HCT116 (cell line): Measurements from ENCODE around the gene IYD. TPM values are rescaled to one million over a fixed set of nuclear protein-coding genes. Genes with fewer than 3 reads are reported as not detected.

Source experiments
- ATAC-seq: fragments of 200-7000 bp; cut with Tn5 transposase; 2 replicates; pipeline ENCODE4 v1.9.1; 2020; ENCODE audit warnings: mild to moderate bottlenecking, moderate library complexity
- BruUV-seq: library from RNA; stranded (reverse); fragments of 400-500 nt; replicated peaks from 2 replicates; lab custom pipeline; 2021; lab: Mats Ljungman, UMichigan
- CTCF ChIA-PET: fragments of 300-600 bp; sonication (Branson Sonifier 250); formaldehyde crosslinking; loops from one replicate; lab custom pipeline; 2021; ENCODE audit warnings: antibody characterized with exemption; lab: Charles Lee
- POLR2A ChIA-PET: fragments of 300-600, 350-600 bp; sonication (Branson Sonifier 250); formaldehyde crosslinking; loops from one replicate; lab custom pipeline; 2021; ENCODE audit warnings: antibody characterized with exemption; lab: Charles Lee
- RAD21 ChIA-PET, 2 experiments: fragments of 300-600 bp; sonication (Branson Sonifier 250); formaldehyde crosslinking; loops; one replicate each; lab custom pipeline; 2023; ENCODE audit warnings: low total read pairs in 2 of 2; ENCODE audit not compliant: uncharacterized antibody in 2 of 2, unreplicated experiment in 2 of 2, low non-redundant PET in 1 of 2; lab: Charles Lee
- DNase-seq: peaks from one replicate; pipeline ENCODE4 v3.0.0-alpha.2; 2010; ENCODE audit warnings: low read depth, low spot score
- H2AFZ ChIP-seq: fragments of 200-600 bp; shearing (Covaris generic), sonication (generic); 2 replicates; pipeline ENCODE4 v1.6.1; 2017; ENCODE audit warnings: low read depth, mixed run types, mixed read lengths, antibody characterized with exemption, low read length; ENCODE audit not compliant: poor library complexity, severe bottlenecking
- H3K27ac ChIP-seq: 2 replicates; pipeline ENCODE4 v1.5.1; 2012; ENCODE audit warnings: low read depth, low read length
- H3K27me3 ChIP-seq: fragments of 200-600 bp; sonication (generic); 2 replicates; pipeline ENCODE4 v1.6.1; 2016; ENCODE audit warnings: mixed run types, low read length, mixed read lengths; ENCODE audit not compliant: insufficient read depth
- H3K36me3 ChIP-seq, 2 experiments: fragments of 200-500 bp in 1 of 2; fragments of 200-600 bp in 1 of 2; sonication (Bioruptor generic) in 1 of 2; sonication (generic) in 1 of 2; 2 replicates each; pipeline versions ENCODE4 v1.5.1 to v1.6.1; 2014 to 2016; ENCODE audit warnings: low read length in 2 of 2, inconsistent platforms in 1 of 2, mixed read lengths in 1 of 2, mixed run types in 1 of 2; ENCODE audit not compliant: insufficient read depth in 2 of 2, control insufficient read depth in 1 of 2
- H3K4me1 ChIP-seq, 2 experiments: fragments of 200-600 bp in 1 of 2; sonication (generic) in 1 of 2; 2 replicates each; pipeline versions ENCODE4 v1.5.1 to v1.6.1; 2012 to 2017; ENCODE audit warnings: low read length in 2 of 2, inconsistent platforms in 1 of 2, mild to moderate bottlenecking in 1 of 2, mixed read lengths in 1 of 2, mixed run types in 1 of 2, moderate library complexity in 1 of 2; ENCODE audit not compliant: insufficient read depth in 2 of 2, control insufficient read depth in 1 of 2
- H3K4me2 ChIP-seq: fragments of 200-600 bp; sonication (generic); 2 replicates; pipeline ENCODE4 v1.6.1; 2017; ENCODE audit warnings: mixed run types, low read length, mixed read lengths
- H3K4me3 ChIP-seq, 2 experiments: fragments of 200-600 bp in 1 of 2; sonication (generic) in 1 of 2; replicated peaks in 1 of 2; 2 replicates each; pipeline ENCODE4 v1.5.1; 2011 to 2016; ENCODE audit warnings: low read length in 2 of 2, control low read depth in 1 of 2, low read depth in 1 of 2, mild to moderate bottlenecking in 1 of 2, mixed read lengths in 1 of 2, mixed run types in 1 of 2
- H3K79me2 ChIP-seq: fragments of 200-600 bp; sonication (generic); 2 replicates; pipeline ENCODE4 v1.6.1; 2017; ENCODE audit warnings: mild to moderate bottlenecking, mixed run types, low read length, moderate library complexity, mixed read lengths; ENCODE audit not compliant: insufficient read depth
- H3K9ac ChIP-seq: fragments of 200-600 bp; sonication (generic); 2 replicates; pipeline ENCODE4 v1.6.1; 2016; ENCODE audit warnings: low read length, mixed read lengths
- H3K9me2 ChIP-seq: fragments of 200-600 bp; sonication (generic), shearing (Covaris generic); 2 replicates; pipeline ENCODE4 v1.6.1; 2017; ENCODE audit warnings: mixed run types, mild to moderate bottlenecking, moderate library complexity; ENCODE audit not compliant: insufficient read depth
- H3K9me3 ChIP-seq, 2 experiments: fragments of 200-500 bp in 1 of 2; fragments of 200-600 bp in 1 of 2; sonication (Bioruptor generic) in 1 of 2; sonication (generic) in 1 of 2; 2 replicates each; pipeline ENCODE4 v1.6.1; 2014 to 2017; ENCODE audit warnings: low read length in 2 of 2, mixed read lengths in 2 of 2, inconsistent platforms in 1 of 2, low read depth in 1 of 2, mild to moderate bottlenecking in 1 of 2, mixed run types in 1 of 2, moderate library complexity in 1 of 2; ENCODE audit not compliant: control insufficient read depth in 1 of 2, insufficient read depth in 1 of 2
- H4K20me1 ChIP-seq: fragments of 200-600 bp; sonication (generic), shearing (Covaris generic); 2 replicates; pipeline ENCODE4 v1.6.1; 2017; ENCODE audit warnings: mixed run types, mild to moderate bottlenecking, moderate library complexity; ENCODE audit not compliant: insufficient read depth
- ATF3 ChIP-seq: IDR thresholded peaks from 2 replicates; pipeline ENCODE4 v1.6.1; 2012
- CEBPB ChIP-seq: IDR thresholded peaks from 2 replicates; pipeline ENCODE4 v1.6.1; 2012; ENCODE audit warnings: low read depth
- CTCF ChIP-seq, 3 experiments: fragments of 200-600 bp in 1 of 3; sonication (generic) in 1 of 3; IDR thresholded peaks in 2 of 3; conservative IDR thresholded peaks in 1 of 3; 2 replicates each; pipeline ENCODE4 v1.5.1; 2012 to 2017; ENCODE audit warnings: low read depth in 2 of 3, low read length in 2 of 3, antibody characterized with exemption in 1 of 3, borderline replicate concordance in 1 of 3, control low read depth in 1 of 3, mild to moderate bottlenecking in 1 of 3, mixed read lengths in 1 of 3, mixed run types in 1 of 3, moderate library complexity in 1 of 3; ENCODE audit not compliant: insufficient read depth in 1 of 3
- EGR1 ChIP-seq: IDR thresholded peaks from 2 replicates; pipeline ENCODE4 v1.6.1; 2012; ENCODE audit warnings: low read depth
- ELF1 ChIP-seq: IDR thresholded peaks from 2 replicates; pipeline ENCODE4 v1.6.1; 2012; ENCODE audit warnings: low read depth, borderline replicate concordance
- MAX ChIP-seq: IDR thresholded peaks from 2 replicates; pipeline ENCODE4 v1.6.1; 2012
- POLR2AphosphoS5 ChIP-seq: IDR thresholded peaks from 2 replicates; pipeline ENCODE4 v1.6.1; 2011; ENCODE audit warnings: mild to moderate bottlenecking, low read depth, low read length, moderate library complexity
- RAD21 ChIP-seq: IDR thresholded peaks from 2 replicates; pipeline ENCODE4 v1.6.1; 2012; ENCODE audit warnings: low read depth, mild to moderate bottlenecking
- SIN3A ChIP-seq: IDR thresholded peaks from 2 replicates; pipeline ENCODE4 v1.6.1; 2012; ENCODE audit warnings: low read depth
- SP1 ChIP-seq: IDR thresholded peaks from 2 replicates; pipeline ENCODE4 v1.6.1; 2012; ENCODE audit warnings: low read depth
- SRF ChIP-seq: IDR thresholded peaks from 2 replicates; pipeline ENCODE4 v1.6.1; 2012; ENCODE audit warnings: low read depth
- ZBTB33 ChIP-seq: IDR thresholded peaks from 2 replicates; pipeline ENCODE4 v1.6.1; 2011; ENCODE audit warnings: mild to moderate bottlenecking, low read length, moderate library complexity; ENCODE audit not compliant: insufficient replicate concordance; ENCODE audit errors: extremely low read depth
- ZFX ChIP-seq: fragments of 450-650 bp; IDR thresholded peaks from 2 replicates; pipeline ENCODE4 v1.6.1; 2017
- ZNF274 ChIP-seq: fragments of 200-500 bp; sonication (Bioruptor generic); IDR thresholded peaks from 2 replicates; pipeline ENCODE4 v1.6.1; 2014; ENCODE audit warnings: mild to moderate bottlenecking, low read depth, low read length, inconsistent platforms
- intact Hi-C: fragments of 100-400 bp; cut with micrococcal nuclease; formaldehyde crosslinking; loops from 2 replicates; pipeline ENCODE4 v1.10.0; 2022
- total RNA-seq: library from RNA; stranded (reverse); gene quantifications from one replicate; pipeline ENCODE4 v1.2.1, GENCODE V29; 2021; ENCODE audit not compliant: unreplicated experiment

The IYD gene
- total RNA-seq, 1 experiment from 2014 or later: not detected

GRCh38 chr6:150412221-150412620 lies 43.4 kb downstream of the IYD start:
- intact Hi-C loops: no loop called here
- BruUV-seq: no TSS peak
- no peak overlapping the region for H3K27ac ChIP-seq
- no peaks in the 10 kb centered on the region for H3K79me2 ChIP-seq
- no peak overlapping the region for H2AFZ ChIP-seq
- no peaks in the 10 kb centered on the region for H3K9me2 ChIP-seq
- H3K4me2 ChIP-seq: no peak overlapping the region
- H3K27me3 ChIP-seq: no peaks in the 10 kb centered on the region
- no peaks in the 10 kb centered on the region for H3K9me3 ChIP-seq
- ATAC-seq: no peak
- ChIA-PET CTCF (no interaction called here), POLR2A (no interaction called here), RAD21 (no interaction called here)
- no peaks in the 10 kb centered on the region for H4K20me1 ChIP-seq
- no peak overlapping the region for H3K4me3 ChIP-seq
- no peak overlapping the region for H3K9ac ChIP-seq
- TF ChIP-seq ELF1 (no peak), ATF3 (no peak), RAD21 (no peak), EGR1 (no peak), ZNF274 (no peak), ZFX (no peak)
- TF ChIP-seq, all 23 proteins: peak for 0
- Histone ChIP-seq H3K4me1 (no peaks in the 10 kb centered on the region; a peak in 1 of 4 replicates), H3K36me3 (no peaks in the 10 kb centered on the region)
- DNase-seq: no peak

GRCh38 chr6:150413198-150413597 lies 44.4 kb downstream of the IYD start:
- Histone ChIP-seq H3K27me3 (no peaks in the 10 kb centered on the region), H4K20me1 (no peaks in the 10 kb centered on the region), H3K9me3 (no peaks in the 10 kb centered on the region), H3K4me3 (no peak overlapping the region), H3K79me2 (no peaks in the 10 kb centered on the region), H3K9me2 (no peaks in the 10 kb centered on the region), H3K36me3 (no peaks in the 10 kb centered on the region), H3K27ac (no peak overlapping the region), H3K4me2 (no peak overlapping the region), H3K4me1 (peaks cover 6% of the 10 kb centered on the region in 2 experiments; a peak in 2 of 4 replicates), H3K9ac (no peak overlapping the region), H2AFZ (no peak overlapping the region)
- no peak for TF ChIP-seq SP1
- TF ChIP-seq ZBTB33: no peak
- no peak for TF ChIP-seq MAX
- no peak for TF ChIP-seq POLR2AphosphoS5
- TF ChIP-seq CTCF (IDR thresholded peaks at IDR 0.05 in 2 of 3, conservative IDR thresholded peaks at IDR 0.05 in 1 of 3; ENCODE audit: borderline replicate concordance in 1 of 3, insufficient read depth in 1 of 3, low read depth in 2 of 3, low read length in 2 of 3): no peak
- no peak for TF ChIP-seq SRF
- TF ChIP-seq CEBPB: no peak
- TF ChIP-seq SIN3A: no peak
- POLR2A ChIA-PET: no interaction called here
- ATAC-seq (no peak), DNase-seq (no peak)
- RAD21 ChIA-PET: no interaction called here
- intact Hi-C loops: no loop called here
- CTCF ChIA-PET: no interaction called here
- no TSS peak for BruUV-seq
